T-helper 17 cell (primary cell): ENCODE data around the gene PPP3CA. TPM values are rescaled to one million over a fixed set of nuclear protein-coding genes. Genes with fewer than 3 reads are reported as not detected.
A peak's percentile ranks its signal among the peaks of the same experiment; 100 is the strongest.

Experiments
- ATAC-seq: fragments of 150-1000 bp; cut with Tn5 transposase; 2 replicates; pipeline ENCODE4 v1.10.0; 2021; ENCODE audit warnings: mild to moderate bottlenecking, moderate library complexity
- DNase-seq, 3 donors: peaks; one replicate each; pipeline versions ENCODE4 v3.0.0 to v3.0.0-alpha.2; 2020 to 2021
- H3K9me3 ChIP-seq: one replicate; pipeline ENCODE4 v1.7.0; 2013; ENCODE audit warnings: low read length, mild to moderate bottlenecking; ENCODE audit not compliant: control insufficient read depth, poor library complexity, severe bottlenecking
- H3K27ac Mint-ChIP-seq: one replicate; pipeline ENCODE4 v1.8.0; 2022; ENCODE audit warnings: mild to moderate bottlenecking, moderate library complexity, mixed read lengths
- H3K27me3 Mint-ChIP-seq: one replicate; pipeline ENCODE4 v1.8.0; 2022; ENCODE audit warnings: mixed read lengths
- H3K36me3 Mint-ChIP-seq: one replicate; pipeline ENCODE4 v1.8.0; 2022; ENCODE audit warnings: low read depth, mixed read lengths
- H3K4me1 Mint-ChIP-seq: one replicate; pipeline ENCODE4 v1.8.0; 2022; ENCODE audit warnings: mild to moderate bottlenecking, mixed read lengths
- H3K4me3 Mint-ChIP-seq: one replicate; pipeline ENCODE4 v1.8.0; 2022; ENCODE audit warnings: mild to moderate bottlenecking, moderate library complexity, mixed read lengths
- total RNA-seq, 4 donors: library from RNA in 2 of 4; stranded (reverse) in 2 of 4; gene quantifications; one replicate each; pipeline ENCODE4 v1.2.3 and lab custom pipeline; 2022 to 2026

Gene PPP3CA
- total RNA-seq, 2 donors from 2014 or later: 28.4 to 36.9 TPM

- Mint-ChIP-seq H3K4me3 (peak overlapping the region; percentile 59), H3K27me3 (no peaks in the 10 kb centered on the region), H3K4me1 (peaks cover 6% of the 10 kb centered on the region), H3K36me3 (no peaks in the 10 kb centered on the region), H3K27ac (peak overlapping the region; percentile 32)
- H3K9me3 ChIP-seq: no peaks in the 10 kb centered on the region
- DNase-seq (no peak), ATAC-seq (no peak)
Observed at GRCh38 chr4:101050837-101051205, 296.5 kb downstream of the PPP3CA start.

DNA sequence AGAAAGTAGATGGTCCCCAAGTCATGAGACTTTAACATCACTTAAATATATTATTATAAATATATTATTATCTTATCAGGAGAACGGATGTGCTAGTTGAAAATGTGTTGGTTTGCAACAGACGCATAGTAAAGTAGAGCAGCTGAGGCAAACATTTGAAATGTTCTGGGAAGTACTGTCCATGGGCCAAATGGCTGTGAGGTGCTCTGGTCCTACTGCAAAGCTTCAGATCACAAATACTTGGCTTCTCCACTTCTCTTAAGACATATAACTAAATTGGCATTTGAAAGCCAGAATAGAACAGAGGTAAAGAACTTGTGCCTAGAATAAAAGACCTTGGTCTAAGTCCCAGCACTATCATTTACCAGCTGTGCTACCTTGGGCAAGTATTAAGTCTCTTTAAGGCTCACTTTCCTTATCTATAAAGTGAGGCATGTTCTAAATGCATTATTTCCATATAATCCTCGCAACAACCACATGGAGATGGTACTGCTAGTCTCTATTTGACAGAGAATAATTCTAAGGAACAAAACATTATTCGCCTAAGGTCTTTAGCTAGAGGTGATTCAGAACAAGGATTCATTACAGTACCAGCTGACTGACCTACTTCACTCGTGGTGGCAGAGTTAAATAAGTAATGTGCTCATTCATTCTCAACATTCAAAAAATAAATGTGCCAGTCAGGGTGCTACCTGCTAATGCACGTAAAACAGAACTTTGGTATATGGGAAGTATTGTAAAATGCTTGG, 297.1 kb downstream of the PPP3CA start:
- peak overlapping the region; percentile 32 for H3K27ac Mint-ChIP-seq
- peak overlapping the region; percentile 59 for H3K4me3 Mint-ChIP-seq
- no peak for DNase-seq
- H3K4me1 Mint-ChIP-seq: peaks cover 6% of the 10 kb centered on the region
- ATAC-seq: no peak
- no peaks in the 10 kb centered on the region for H3K27me3 Mint-ChIP-seq
- H3K9me3 ChIP-seq: no peaks in the 10 kb centered on the region
- H3K36me3 Mint-ChIP-seq: peaks cover 4% of the 10 kb centered on the region

DNA sequence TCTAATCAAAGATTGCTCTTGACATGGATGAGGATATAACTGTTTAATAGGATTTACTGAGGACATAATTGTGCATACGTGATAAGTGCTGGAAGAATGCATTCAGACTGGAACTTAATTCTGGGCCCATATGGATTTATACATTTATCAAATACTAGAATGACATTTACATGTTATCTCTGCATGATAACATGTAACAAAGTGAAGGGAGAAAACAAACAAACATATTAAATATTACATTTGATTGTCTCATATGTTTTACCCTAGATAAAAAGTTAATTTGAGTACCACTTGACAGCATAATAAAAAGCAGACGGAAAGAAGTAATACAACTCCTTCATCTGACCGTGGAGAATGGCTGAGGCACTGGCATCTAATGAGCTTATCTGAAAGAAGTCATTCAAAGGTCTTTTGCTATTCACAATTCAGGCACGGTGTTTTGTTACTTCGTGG, 297.8 kb downstream of the PPP3CA start:
- DNase-seq: no peak
- H3K36me3 Mint-ChIP-seq: peaks cover 6% of the 10 kb centered on the region
- no peak overlapping the region for H3K27ac Mint-ChIP-seq
- peaks cover 6% of the 10 kb centered on the region for H3K4me1 Mint-ChIP-seq
- no peak for ATAC-seq
- H3K27me3 Mint-ChIP-seq: no peaks in the 10 kb centered on the region
- no peaks in the 10 kb centered on the region for H3K9me3 ChIP-seq
- H3K4me3 Mint-ChIP-seq: no peak overlapping the region

DNA sequence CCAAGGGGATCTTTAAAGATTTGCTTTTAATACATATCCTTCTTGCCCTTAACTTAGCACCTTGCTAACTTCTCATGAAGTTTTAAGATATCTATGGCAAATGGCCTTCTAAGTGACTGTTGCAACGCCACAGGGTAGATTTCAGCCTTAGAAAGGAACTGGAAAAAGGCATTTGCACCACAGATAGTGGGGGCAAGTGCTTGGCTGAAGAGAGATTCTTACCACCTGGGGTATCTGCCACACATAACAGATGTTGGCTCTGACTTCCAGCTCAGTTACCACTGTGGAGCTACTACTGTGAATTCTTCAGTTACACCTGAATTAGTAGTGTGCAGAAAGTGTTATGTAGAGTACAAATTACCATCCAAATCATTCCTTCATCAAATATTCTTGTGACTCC, 302.6 kb downstream of the PPP3CA start:
- ATAC-seq: no peak
- H3K27ac Mint-ChIP-seq: no peak overlapping the region
- DNase-seq: no peak
- peaks cover 6% of the 10 kb centered on the region for H3K36me3 Mint-ChIP-seq
- no peaks in the 10 kb centered on the region for H3K27me3 Mint-ChIP-seq
- no peaks in the 10 kb centered on the region for H3K9me3 ChIP-seq
- no peak overlapping the region for H3K4me3 Mint-ChIP-seq
- H3K4me1 Mint-ChIP-seq: peaks cover 5% of the 10 kb centered on the region

DNA sequence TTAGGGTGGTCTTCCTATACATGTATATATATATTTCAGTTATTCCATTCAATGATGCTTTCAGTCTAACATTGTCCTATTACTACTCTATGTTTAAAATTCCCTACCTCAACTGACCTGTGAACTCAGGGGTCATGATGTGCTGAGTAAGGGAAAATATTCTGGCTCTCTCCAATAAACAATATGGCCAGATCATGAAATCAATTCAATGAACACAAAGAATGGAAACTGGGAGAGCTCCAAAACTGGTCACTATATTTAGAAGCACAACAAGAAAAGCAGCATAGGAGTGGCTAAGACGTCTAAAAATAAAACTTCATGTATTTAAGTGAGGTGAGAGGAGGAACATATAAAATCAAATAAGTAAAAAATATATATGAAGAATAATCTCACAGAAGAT, 304.5 kb downstream of the PPP3CA start:
- Mint-ChIP-seq H3K36me3 (peaks cover 6% of the 10 kb centered on the region), H3K27me3 (no peaks in the 10 kb centered on the region), H3K4me1 (peaks cover 17% of the 10 kb centered on the region)

DNA sequence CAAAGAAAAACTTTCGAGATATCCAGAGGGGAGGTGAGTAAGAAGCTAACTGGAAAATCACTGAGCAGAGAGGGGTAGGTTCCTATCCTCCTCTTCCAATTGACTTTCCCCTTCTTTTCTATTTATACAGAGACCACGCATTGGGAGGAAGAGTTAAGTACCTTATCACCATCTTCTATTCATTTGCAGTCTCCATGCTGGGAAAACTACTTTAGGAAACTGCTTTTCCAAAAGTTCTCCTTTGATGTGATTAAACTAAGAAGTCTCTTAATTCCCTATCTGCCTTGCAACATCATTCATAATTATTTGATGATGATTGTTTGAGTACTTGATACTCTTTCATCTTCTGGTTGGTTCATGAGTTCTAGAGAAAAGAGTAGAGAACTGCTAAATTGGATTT, 306.6 kb downstream of the PPP3CA start:
- DNase-seq (no peak), ATAC-seq (no peak)
- H3K9me3 ChIP-seq: no peaks in the 10 kb centered on the region
- Mint-ChIP-seq H3K36me3 (peaks cover 6% of the 10 kb centered on the region), H3K4me3 (no peak overlapping the region), H3K4me1 (peaks cover 28% of the 10 kb centered on the region), H3K27ac (no peak overlapping the region), H3K27me3 (no peaks in the 10 kb centered on the region)

More for the DNA sequence above, 304.5 kb downstream of the PPP3CA start:
- no peak for DNase-seq
- no peak for ATAC-seq
- no peaks in the 10 kb centered on the region for H3K9me3 ChIP-seq
- H3K27ac Mint-ChIP-seq: no peak overlapping the region
- no peak overlapping the region for H3K4me3 Mint-ChIP-seq

DNA sequence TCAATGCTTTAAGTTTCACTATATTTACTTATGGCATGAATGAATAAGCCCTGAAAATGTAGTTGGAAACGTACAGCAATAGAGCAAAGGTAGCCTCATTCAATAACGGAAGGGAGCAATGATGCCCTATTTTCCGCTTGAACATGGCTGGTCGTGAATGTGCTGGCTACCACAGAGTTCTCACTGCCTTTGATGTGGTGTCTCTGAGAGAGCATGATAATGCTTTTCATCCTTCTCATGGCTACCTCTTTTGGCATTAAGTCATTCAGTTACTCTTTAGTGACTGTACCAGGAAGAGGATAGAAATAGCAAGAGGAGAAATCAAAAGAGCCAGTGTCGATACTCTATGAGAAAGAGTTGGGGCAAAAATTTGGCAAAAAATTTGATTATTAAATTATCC, 308.0 kb downstream of the PPP3CA start:
- no peaks in the 10 kb centered on the region for H3K9me3 ChIP-seq
- ATAC-seq (peak; percentile 81), DNase-seq (no peak)
- Mint-ChIP-seq H3K4me3 (peak overlapping the region; percentile 16), H3K27me3 (no peaks in the 10 kb centered on the region), H3K4me1 (peaks cover 31% of the 10 kb centered on the region), H3K27ac (peak overlapping the region; percentile 80), H3K36me3 (no peaks in the 10 kb centered on the region)

GRCh38 chr4:101037938-101038413, 309.4 kb downstream of the PPP3CA start:
- Mint-ChIP-seq H3K4me3 (peak overlapping the region; percentile 55), H3K4me1 (peaks cover 39% of the 10 kb centered on the region), H3K36me3 (peaks cover 9% of the 10 kb centered on the region), H3K27ac (peak overlapping the region; percentile 80), H3K27me3 (no peaks in the 10 kb centered on the region)
- ATAC-seq (peak; percentile 74), DNase-seq (no peak)
- H3K9me3 ChIP-seq: no peaks in the 10 kb centered on the region

GRCh38 chr4:101037249-101037648, 310.1 kb downstream of the PPP3CA start:
- no peak for DNase-seq
- no peaks in the 10 kb centered on the region for H3K9me3 ChIP-seq
- Mint-ChIP-seq H3K36me3 (peaks cover 9% of the 10 kb centered on the region), H3K4me1 (peaks cover 38% of the 10 kb centered on the region), H3K4me3 (no peak overlapping the region), H3K27ac (peak overlapping the region; percentile 80), H3K27me3 (no peaks in the 10 kb centered on the region)
- no peak for ATAC-seq

DNA sequence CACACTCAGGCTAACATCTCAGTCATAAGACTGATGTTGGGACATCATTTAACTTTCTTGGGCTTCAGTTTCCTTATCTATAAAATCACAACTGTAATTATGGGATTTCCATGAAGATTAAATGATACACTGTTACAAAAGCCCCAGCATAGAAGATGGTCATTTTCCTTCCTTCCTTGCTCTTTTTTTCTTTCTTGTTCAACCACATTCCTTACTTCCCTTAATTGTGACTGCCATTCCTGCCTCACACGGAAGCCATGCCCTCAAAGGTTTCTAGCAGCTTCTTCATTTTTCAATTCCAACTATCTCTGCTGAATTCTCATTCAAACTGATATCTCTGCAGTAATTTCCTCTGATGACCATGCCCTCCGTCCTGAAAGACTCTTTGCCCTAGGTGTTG, 311.8 kb downstream of the PPP3CA start:
- no peak overlapping the region for H3K27ac Mint-ChIP-seq
- ATAC-seq (no peak), DNase-seq (no peak)
- no peaks in the 10 kb centered on the region for H3K27me3 Mint-ChIP-seq
- H3K4me3 Mint-ChIP-seq: no peak overlapping the region
- peaks cover 35% of the 10 kb centered on the region for H3K4me1 Mint-ChIP-seq
- H3K9me3 ChIP-seq: no peaks in the 10 kb centered on the region
- peaks cover 11% of the 10 kb centered on the region for H3K36me3 Mint-ChIP-seq

GRCh38 chr4:101033986-101034385, 313.3 kb downstream of the PPP3CA start:
- H3K9me3 ChIP-seq: no peaks in the 10 kb centered on the region
- H3K4me1 Mint-ChIP-seq: peaks cover 33% of the 10 kb centered on the region
- H3K27me3 Mint-ChIP-seq: no peaks in the 10 kb centered on the region
- no peak overlapping the region for H3K27ac Mint-ChIP-seq
- ATAC-seq (no peak), DNase-seq (no peak)
- H3K36me3 Mint-ChIP-seq: peaks cover 11% of the 10 kb centered on the region
- no peak overlapping the region for H3K4me3 Mint-ChIP-seq

DNA sequence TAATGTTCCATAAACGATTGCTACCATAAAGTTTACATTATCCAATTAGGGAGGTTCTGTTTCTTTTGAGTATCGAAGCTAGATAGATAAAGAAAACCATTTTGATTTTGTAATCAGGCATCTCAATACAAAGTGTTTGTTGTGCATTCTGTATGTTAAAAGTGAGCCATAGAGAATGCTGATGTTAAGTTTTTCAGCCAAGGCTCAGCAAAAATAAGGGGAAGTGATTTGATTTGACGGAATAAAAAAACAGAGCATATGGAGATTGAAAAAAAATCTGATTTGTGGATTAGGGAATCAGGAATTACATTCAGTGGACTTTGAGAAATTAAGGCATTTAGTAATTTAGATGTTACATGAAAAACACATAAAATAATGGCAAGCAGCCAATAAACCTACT, 314.8 kb downstream of the PPP3CA start:
- peaks cover 11% of the 10 kb centered on the region for H3K36me3 Mint-ChIP-seq
- H3K27ac Mint-ChIP-seq: no peak overlapping the region
- no peaks in the 10 kb centered on the region for H3K27me3 Mint-ChIP-seq

GRCh38 chr4:101031971-101032370, 315.4 kb downstream of the PPP3CA start:
- H3K4me3 Mint-ChIP-seq: no peak overlapping the region

More for the DNA sequence above, 314.8 kb downstream of the PPP3CA start:
- Mint-ChIP-seq H3K4me3 (no peak overlapping the region), H3K4me1 (peaks cover 26% of the 10 kb centered on the region)
- DNase-seq: no peak
- no peaks in the 10 kb centered on the region for H3K9me3 ChIP-seq
- no peak for ATAC-seq

GRCh38 chr4:101028886-101029285, 318.4 kb downstream of the PPP3CA start:
- no peaks in the 10 kb centered on the region for H3K9me3 ChIP-seq
- no peak for DNase-seq
- no peak for ATAC-seq
- Mint-ChIP-seq H3K4me3 (no peak overlapping the region), H3K27me3 (no peaks in the 10 kb centered on the region), H3K4me1 (peaks cover 17% of the 10 kb centered on the region), H3K36me3 (peaks cover 10% of the 10 kb centered on the region), H3K27ac (no peak overlapping the region)

More at GRCh38 chr4:101031971-101032370, 315.4 kb downstream of the PPP3CA start:
- H3K27me3 Mint-ChIP-seq: no peaks in the 10 kb centered on the region
- H3K36me3 Mint-ChIP-seq: peaks cover 11% of the 10 kb centered on the region
- H3K4me1 Mint-ChIP-seq: peaks cover 23% of the 10 kb centered on the region
- H3K27ac Mint-ChIP-seq: no peak overlapping the region
- no peaks in the 10 kb centered on the region for H3K9me3 ChIP-seq
- DNase-seq: no peak
- ATAC-seq: no peak
